HepG2 (cell line): Measurements from ENCODE around the gene XAB2. TPM values are rescaled to one million over a fixed set of nuclear protein-coding genes. Genes with fewer than 3 reads are reported as not detected.
"Not testable (repeated sequence)": the region's sequence is repeated elsewhere in the genome, so short reads cannot be mapped to it uniquely, and the experiment has no call there.

ENCODE experiments used
- ATAC-seq: fragments of 200-7000 bp; cut with Tn5 transposase; 3 replicates; pipeline ENCODE4 v1.9.1; 2020; ENCODE audit warnings: mild to moderate bottlenecking, moderate library complexity
- BruUV-seq: library from RNA; stranded (reverse); fragments of 400-500 nt; replicated peaks from 2 replicates; lab custom pipeline; 2021; lab: Mats Ljungman, UMichigan
- CTCF ChIA-PET: fragments of 300-600 bp; formaldehyde crosslinking; extraction: SDS; loops from one replicate; lab custom pipeline; 2021; ENCODE audit warnings: low total read pairs, inconsistent platforms, low intra/inter-chr PET ratio; lab: Yijun Ruan, JAX
- POLR2A ChIA-PET: fragments of 350-600 bp; sonication (Branson Sonifier 250); formaldehyde crosslinking; loops from one replicate; lab custom pipeline; 2020; ENCODE audit warnings: antibody characterized with exemption, inconsistent platforms; lab: Yijun Ruan, JAX
- DNase-seq: peaks from one replicate; pipeline ENCODE4 v3.0.0-alpha.2; 2015; ENCODE audit warnings: low spot score
- FAIRE-seq: peaks from 3 replicates; lab custom pipeline; 2011; peaks lifted over from hg19 to GRCh38; lab: Jason Lieb, UNC
- H2AFZ ChIP-seq: one replicate; pipeline ENCODE4 v1.6.1; 2011; ENCODE audit warnings: low read length, inconsistent platforms
- H3K27ac ChIP-seq: fragments of 300-600 bp; 3 replicates; pipeline ENCODE4 v1.8.0; 2011; ENCODE audit warnings: mixed run types, mild to moderate bottlenecking, mixed read lengths, low read length, inconsistent platforms; ENCODE audit not compliant: insufficient read depth; ENCODE audit errors: extremely low read length
- H3K27me3 ChIP-seq, 2 experiments: fragments of 200-600 bp in 1 of 2; 2 replicates in 1 of 2; 3 replicates in 1 of 2; pipeline versions ENCODE4 v1.6.0 to v1.8.0; 2011; ENCODE audit warnings: low read length in 2 of 2, mild to moderate bottlenecking in 2 of 2, moderate library complexity in 2 of 2, inconsistent platforms in 1 of 2; ENCODE audit not compliant: insufficient read depth in 2 of 2, control insufficient read depth in 1 of 2
- H3K36me3 ChIP-seq, 2 experiments: fragments of 200-600 bp in 1 of 2; replicated peaks in 1 of 2; 2 replicates in 1 of 2; 3 replicates in 1 of 2; pipeline versions ENCODE4 v1.5.1 to v1.8.0; 2011; ENCODE audit warnings: low read length in 2 of 2, inconsistent platforms in 1 of 2; ENCODE audit not compliant: insufficient read depth in 2 of 2, control insufficient read depth in 1 of 2
- H3K4me1 ChIP-seq: 2 replicates; pipeline ENCODE4 v1.5.1; 2012; ENCODE audit warnings: low read length, inconsistent platforms; ENCODE audit not compliant: insufficient read depth
- H3K4me2 ChIP-seq: 2 replicates; pipeline ENCODE4 v1.6.0; 2011; ENCODE audit warnings: low read depth, low read length, inconsistent platforms
- H3K4me3 ChIP-seq, 3 experiments: fragments of 200-600 bp in 1 of 3; sonication (generic), shearing (Covaris generic) in 1 of 3; replicated peaks in 1 of 3; 2 replicates each; pipeline ENCODE4 v1.5.1; 2011 to 2016; ENCODE audit warnings: low read length in 3 of 3, inconsistent platforms in 2 of 3, low read depth in 2 of 3, mild to moderate bottlenecking in 2 of 3, control low read depth in 1 of 3, mixed read lengths in 1 of 3; ENCODE audit not compliant: insufficient read depth in 1 of 3
- H3K79me2 ChIP-seq: one replicate; pipeline ENCODE4 v1.6.1; 2011; ENCODE audit warnings: low read length, inconsistent platforms; ENCODE audit not compliant: insufficient read depth
- H3K9ac ChIP-seq: 2 replicates; pipeline ENCODE4 v1.6.0; 2011; ENCODE audit warnings: mild to moderate bottlenecking, low read depth, low read length, inconsistent platforms; ENCODE audit not compliant: insufficient read depth
- H3K9me3 ChIP-seq: 2 replicates; pipeline ENCODE4 v1.5.1; 2012; ENCODE audit warnings: mild to moderate bottlenecking, low read length
- H4K20me1 ChIP-seq: 2 replicates; pipeline ENCODE4 v1.6.0; 2011; ENCODE audit warnings: inconsistent platforms, mild to moderate bottlenecking, low read length, moderate library complexity; ENCODE audit not compliant: insufficient read depth
- ARHGAP35 ChIP-seq: sonication (generic); formaldehyde crosslinking; IDR thresholded peaks from 2 replicates; pipeline ENCODE4 v1.9.0; 2022; ENCODE audit warnings: mild to moderate bottlenecking, inconsistent platforms, moderate library complexity, missing genetic modification reagents, borderline replicate concordance
- MAFF ChIP-seq: IDR thresholded peaks from 2 replicates; pipeline ENCODE4 v1.6.1; 2011; ENCODE audit warnings: low read depth, low read length, improper control_type of control experiment
- MAFK ChIP-seq, 2 experiments: IDR thresholded peaks in 1 of 2; conservative IDR thresholded peaks in 1 of 2; 2 replicates each; pipeline ENCODE4 v1.6.1; 2011; ENCODE audit warnings: improper control_type of control experiment in 2 of 2, low read length in 2 of 2
- RARA ChIP-seq: IDR thresholded peaks from 2 replicates; pipeline ENCODE4 v1.6.1; 2016; ENCODE audit warnings: missing genetic modification reagents, missing compliant biosample characterization
- SAP130 ChIP-seq: IDR thresholded peaks from 2 replicates; pipeline ENCODE4 v1.6.1; 2016; ENCODE audit warnings: low read depth
- SNAPC2 ChIP-seq: sonication (generic); formaldehyde crosslinking; IDR thresholded peaks from 2 replicates; pipeline ENCODE4 v1.8.1; 2022; ENCODE audit warnings: mild to moderate bottlenecking, missing genetic modification reagents
- SNRNP70 ChIP-seq: fragments of 200-400 bp; formaldehyde crosslinking; IDR thresholded peaks from 2 replicates; pipeline ENCODE4 v1.6.1; 2017; ENCODE audit warnings: mild to moderate bottlenecking, low read depth, low read length, moderate library complexity
- ZNF589 ChIP-seq: sonication (generic); formaldehyde crosslinking; conservative IDR thresholded peaks from 2 replicates; pipeline ENCODE4 v1.8.0; 2022; ENCODE audit warnings: mild to moderate bottlenecking, moderate library complexity, missing genetic modification reagents
- WGBS: methylation state at CpG from one replicate; pipeline ENCODE4 v1.1.6; 2017; ENCODE audit warnings: low lambda C conversion rate; 5-methylcytosine and 5-hydroxymethylcytosine counted together
- in situ Hi-C: cut with HindIII; loops from 2 replicates; pipeline ENCODE4 v1.10.0; 2017; ENCODE audit warnings: low pct_unique_long_range_greater_than_20kb; ENCODE audit not compliant: extremely low pct_ligation_motif_present
- intact Hi-C: fragments of 100-400 bp; cut with micrococcal nuclease; formaldehyde crosslinking; loops from one replicate; pipeline ENCODE4 v1.10.0; 2022; ENCODE audit not compliant: unreplicated experiment
- polyA plus RNA-seq, 8 experiments: library from polyadenylated mRNA; depleted of rRNA in 3 of 8; stranded (reverse) in 7 of 8; unstranded in 1 of 8; fragments of >200 nt; fragmentation: Illumina TruSeq in 4 of 8; extraction: Trizol in 4 of 8; gene quantifications; 2 replicates each; pipeline versions ENCODE4 v1.2.1 to v1.2.3, GENCODE V29; 2011 to 2016; ENCODE audit warnings: low read depth in 4 of 8, missing spikeins in 1 of 8, mixed read lengths in 1 of 8; ENCODE audit not compliant: insufficient read depth in 1 of 8
- total RNA-seq, 5 experiments: library from RNA; depleted of rRNA; stranded (reverse); fragments of >200 nt; fragmentation: Illumina TruSeq; extraction: Trizol; gene quantifications; 2 replicates each; pipeline ENCODE4 v1.2.3, GENCODE V29; 2016; ENCODE audit warnings: low read depth in 1 of 5
- TF ChIP-seq, protein P1 (sequence below): fragments of 450-650 bp; IDR thresholded peaks from 2 replicates; pipeline ENCODE4 v1.6.1; 2016

XAB2 gene
- total and polyA plus RNA-seq, 2 of the 13 experiments (the other 11 are each of a cell fraction or from before 2014, with no cell fraction given), result 6.2 to 23.9 TPM

DNA sequence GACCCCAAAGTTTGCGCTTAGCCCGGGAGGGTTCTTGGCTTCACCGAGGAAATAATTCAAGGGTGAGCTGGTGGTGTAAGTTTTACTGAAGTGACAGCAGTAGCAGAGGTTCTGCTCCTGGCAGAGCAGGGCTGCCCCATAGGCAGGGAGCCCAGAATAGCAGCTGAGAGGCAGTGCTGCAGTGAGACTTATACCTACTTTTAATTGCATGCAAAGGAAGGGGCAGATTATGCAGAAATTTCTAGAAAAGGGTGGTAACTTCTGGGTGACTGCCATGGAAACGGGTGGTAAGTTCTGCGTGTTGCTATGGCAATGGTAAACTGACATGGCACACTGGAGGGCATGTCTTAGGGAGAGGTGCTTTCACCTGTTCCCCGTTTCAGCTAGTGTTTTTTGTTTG is 51.2 kb downstream of the XAB2 start (continued):
- TF ChIP-seq RARA (CRISPR knock-in tag) (no peak), SAP130 (no peak), ARHGAP35 (no peak)

DNA sequence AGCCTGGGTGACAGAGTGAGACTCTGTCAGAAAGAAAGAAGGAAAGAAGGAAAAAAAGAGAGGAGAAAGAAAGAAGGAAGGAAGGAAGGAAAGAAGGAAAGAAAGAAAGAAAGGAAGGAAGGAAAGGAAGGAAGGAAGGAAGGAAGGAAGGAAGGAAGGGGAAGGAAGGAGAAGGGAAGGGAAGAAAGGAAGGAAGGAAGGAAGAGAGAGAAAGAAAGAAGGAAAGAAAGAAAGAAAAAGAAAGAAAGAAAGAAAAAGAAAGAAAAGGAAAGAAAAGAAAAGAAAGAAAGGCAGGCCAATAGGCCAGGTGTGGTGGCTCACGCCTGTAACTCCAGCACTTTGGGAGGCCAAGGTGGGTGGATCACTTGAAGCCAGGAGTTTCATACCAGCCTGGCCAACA is 51.9 kb downstream of the XAB2 start:
- 29% methylated on average over 1 of the region's 1 CpG for WGBS
- H3K4me3 ChIP-seq, H3K9me3 ChIP-seq, H3K9ac ChIP-seq, DNase-seq, ATAC-seq, BruUV-seq, H4K20me1 ChIP-seq, H3K36me3 ChIP-seq, H2AFZ ChIP-seq, FAIRE-seq, H3K4me2 ChIP-seq, H3K27ac ChIP-seq, POLR2A ChIA-PET, in situ Hi-C loops, CTCF ChIA-PET, H3K79me2 ChIP-seq, H3K4me1 ChIP-seq, intact Hi-C loops: not testable (repeated sequence)
- peaks cover 2 to 18% of the 10 kb centered on the region in 2 experiments; a peak in 2 of 5 replicates for H3K27me3 ChIP-seq

DNA sequence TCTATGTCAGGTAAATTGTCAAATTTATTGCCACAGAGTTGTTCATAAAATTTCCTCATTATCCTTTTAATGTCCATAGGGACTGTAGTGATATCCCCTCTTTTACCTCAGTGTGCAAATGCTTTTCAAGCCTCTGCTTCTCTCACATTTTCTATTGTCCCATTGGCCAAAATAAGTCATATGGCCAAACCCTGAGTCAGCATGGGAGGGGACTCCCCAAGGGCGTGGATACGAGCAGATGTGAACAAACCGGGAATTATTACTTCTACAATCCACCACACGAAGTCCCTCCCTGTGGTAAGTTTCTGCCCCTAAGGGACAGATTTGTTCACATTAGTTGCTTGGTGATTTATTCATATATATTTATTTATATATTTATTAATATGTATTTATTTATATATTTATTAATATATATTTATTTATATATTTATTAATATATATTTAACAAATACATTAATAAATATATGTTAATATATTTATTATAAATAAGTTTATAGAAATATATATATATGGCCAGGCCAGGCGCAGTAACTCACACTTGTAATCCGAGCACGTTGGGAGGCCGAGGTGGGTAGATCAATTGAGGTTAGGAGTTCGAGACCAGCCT is 53.8 kb downstream of the XAB2 start:
- CTCF ChIA-PET, result no interaction called here
- DNase-seq (no peak), FAIRE-seq (no peak), ATAC-seq (no peak)
- H3K36me3 ChIP-seq, result no peaks in the 10 kb centered on the region
- H3K27me3 ChIP-seq, result peaks cover 0 to 14% of the 10 kb centered on the region in 2 experiments; a peak in 2 of 5 replicates
- H3K4me3 ChIP-seq, result no peak overlapping the region
- no peak overlapping the region for H2AFZ ChIP-seq
- WGBS, result 38% methylated on average over 9 of the region's 9 CpGs
- no peak overlapping the region for H3K27ac ChIP-seq
- no peak overlapping the region for H3K9ac ChIP-seq
- in situ Hi-C loops (no loop called here), intact Hi-C loops (no loop called here)
- no peaks in the 10 kb centered on the region for H4K20me1 ChIP-seq
- POLR2A ChIA-PET, result no interaction called here
- H3K4me2 ChIP-seq, result no peak overlapping the region
- H3K4me1 ChIP-seq, result no peaks in the 10 kb centered on the region
- TF ChIP-seq SNAPC2 (CRISPR knock-in tag) (no peak), MAFF (peak; percentile 61; the same call in 1 of the 2 replicates), MAFK (conservative IDR thresholded peaks at IDR 0.05 in 1 of 2, IDR thresholded peaks at IDR 0.05 in 1 of 2; ENCODE audit: low read length in 2 of 2) (peak in 1 of 2 experiments; percentile 53; a peak in 3 of 4 replicates), SNRNP70 (no peak), ZNF589 (CRISPR knock-in tag) (no peak)
- TF ChIP-seq, protein P1, sequence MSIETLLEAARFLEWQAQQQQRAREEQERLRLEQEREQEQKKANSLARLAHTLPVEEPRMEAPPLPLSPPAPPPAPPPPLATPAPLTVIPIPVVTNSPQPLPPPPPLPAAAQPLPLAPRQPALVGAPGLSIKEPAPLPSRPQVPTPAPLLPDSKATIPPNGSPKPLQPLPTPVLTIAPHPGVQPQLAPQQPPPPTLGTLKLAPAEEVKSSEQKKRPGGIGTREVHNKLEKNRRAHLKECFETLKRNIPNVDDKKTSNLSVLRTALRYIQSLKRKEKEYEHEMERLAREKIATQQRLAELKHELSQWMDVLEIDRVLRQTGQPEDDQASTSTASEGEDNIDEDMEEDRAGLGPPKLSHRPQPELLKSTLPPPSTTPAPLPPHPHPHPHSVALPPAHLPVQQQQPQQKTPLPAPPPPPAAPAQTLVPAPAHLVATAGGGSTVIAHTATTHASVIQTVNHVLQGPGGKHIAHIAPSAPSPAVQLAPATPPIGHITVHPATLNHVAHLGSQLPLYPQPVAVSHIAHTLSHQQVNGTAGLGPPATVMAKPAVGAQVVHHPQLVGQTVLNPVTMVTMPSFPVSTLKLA, result no peak
- no peaks in the 10 kb centered on the region for H3K79me2 ChIP-seq
- no TSS peak for BruUV-seq
- H3K9me3 ChIP-seq, result no peaks in the 10 kb centered on the region
